ENCODE measurements around the gene GPBAR1. TPM values are rescaled to one million over a fixed set of nuclear protein-coding genes. Genes with fewer than 3 reads are reported as not detected.
"Not testable (repeated sequence)": the region's sequence is repeated elsewhere in the genome, so short reads cannot be mapped to it uniquely, and the experiment has no call there.

GPBAR1 gene
- total RNA-seq, 1 donor from 2014 or later: 0.68 TPM

DNA sequence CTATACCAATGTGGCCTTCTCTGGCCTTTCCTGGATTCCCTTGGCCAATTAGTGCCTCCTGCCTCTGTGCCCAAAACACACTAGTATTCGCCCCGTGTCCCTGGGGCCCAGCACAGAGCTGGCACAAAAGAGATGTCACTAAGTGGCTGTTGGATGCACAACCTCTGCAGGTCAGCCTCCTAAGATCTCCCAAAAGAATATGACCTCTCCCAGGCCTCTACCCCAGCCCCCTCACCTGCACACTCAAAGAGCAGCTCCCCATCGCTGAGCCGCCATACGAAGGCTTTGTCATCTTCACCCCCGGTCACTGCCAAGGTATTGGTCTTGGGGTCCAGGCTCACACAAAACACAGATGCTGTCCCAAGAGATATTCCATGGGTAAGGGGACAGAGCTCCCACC is 6.4 kb downstream of the GPBAR1 start:
- Mint-ChIP-seq H3K4me1 (peaks cover 41% of the 10 kb centered on the region), H3K27me3 (peaks cover 2% of the 10 kb centered on the region), H3K36me3 (ENCODE audit: low read depth) (peaks cover 37% of the 10 kb centered on the region), H3K27ac (no peak overlapping the region), H3K9me3 (no peaks in the 10 kb centered on the region), H3K4me3 (peak overlapping the region; percentile 57)
- intact Hi-C loops (cut with micrococcal nuclease): no loop called here
- DNase-seq: no peak

DNA sequence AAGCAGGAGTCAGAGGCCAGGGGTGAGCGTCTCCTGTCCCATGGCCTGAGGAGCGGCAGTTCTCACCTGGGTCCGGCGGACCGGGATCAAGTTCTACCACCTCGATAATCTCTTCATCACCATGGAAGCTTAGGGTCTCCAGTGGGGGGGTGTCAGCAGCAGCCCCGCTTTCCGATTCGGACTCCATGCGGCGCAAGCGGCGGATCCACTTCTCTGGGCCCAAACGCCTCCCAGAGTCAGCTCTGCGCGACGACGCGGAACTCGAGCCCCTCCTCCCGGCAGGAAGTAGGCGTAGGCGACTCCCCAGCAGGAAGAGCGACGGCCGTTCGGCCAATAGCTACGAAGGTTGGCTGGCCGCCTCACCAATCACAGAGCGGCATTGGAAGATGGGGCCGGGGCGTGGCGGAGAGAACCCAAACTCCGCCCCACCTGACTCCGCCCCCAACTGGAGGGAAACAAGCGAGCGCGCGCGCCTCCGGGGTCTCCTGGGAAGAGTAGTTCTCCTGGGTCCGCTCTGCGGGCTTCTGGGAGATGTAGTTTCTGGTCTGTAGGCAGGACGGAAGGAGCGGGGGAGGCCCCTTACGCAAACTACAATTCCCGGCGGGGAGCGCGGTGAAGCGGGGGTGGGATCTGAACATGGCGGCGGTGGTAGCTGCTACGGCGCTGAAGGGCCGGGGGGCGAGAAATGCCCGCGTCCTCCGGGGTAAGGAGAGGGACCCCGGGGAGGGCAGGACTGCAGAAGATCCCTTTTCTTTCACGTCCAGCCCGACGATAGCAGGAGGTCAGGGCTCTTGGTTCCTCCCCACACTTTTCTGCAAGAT is 9.3 kb downstream of the GPBAR1 start, which contains the start of the genes AAMP and PNKD:
Gene AAMP, minus strand, starts transcription at position 238 of the 821 bp plus-strand sequence. Its CDS starts 51 bp downstream, at position 187.
Gene PNKD, plus strand, starts transcription at position 620 of the 821 bp plus-strand sequence. Its CDS starts 17 bp downstream, at position 637.
- Mint-ChIP-seq H3K27ac (peak within 1 kb of the TSS; percentile 96), H3K36me3 (ENCODE audit: low read depth) (peaks cover 52% of the 10 kb centered on the region), H3K4me3 (peak within 1 kb of the TSS; percentile 99), H3K4me1 (peaks cover 39% of the 10 kb centered on the region), H3K27me3 (peaks cover 2% of the 10 kb centered on the region), H3K9me3 (no peaks in the 10 kb centered on the region)
- peak; percentile 100 for DNase-seq
- intact Hi-C loops (cut with micrococcal nuclease): loop anchor here (1.0 to 10.0 kb wide), 10 partner anchors 16 to 1855 kb away; partner anchors contain the start of genes ARPC2, CHPF, CNOT9 and SMARCAL1

DNA sequence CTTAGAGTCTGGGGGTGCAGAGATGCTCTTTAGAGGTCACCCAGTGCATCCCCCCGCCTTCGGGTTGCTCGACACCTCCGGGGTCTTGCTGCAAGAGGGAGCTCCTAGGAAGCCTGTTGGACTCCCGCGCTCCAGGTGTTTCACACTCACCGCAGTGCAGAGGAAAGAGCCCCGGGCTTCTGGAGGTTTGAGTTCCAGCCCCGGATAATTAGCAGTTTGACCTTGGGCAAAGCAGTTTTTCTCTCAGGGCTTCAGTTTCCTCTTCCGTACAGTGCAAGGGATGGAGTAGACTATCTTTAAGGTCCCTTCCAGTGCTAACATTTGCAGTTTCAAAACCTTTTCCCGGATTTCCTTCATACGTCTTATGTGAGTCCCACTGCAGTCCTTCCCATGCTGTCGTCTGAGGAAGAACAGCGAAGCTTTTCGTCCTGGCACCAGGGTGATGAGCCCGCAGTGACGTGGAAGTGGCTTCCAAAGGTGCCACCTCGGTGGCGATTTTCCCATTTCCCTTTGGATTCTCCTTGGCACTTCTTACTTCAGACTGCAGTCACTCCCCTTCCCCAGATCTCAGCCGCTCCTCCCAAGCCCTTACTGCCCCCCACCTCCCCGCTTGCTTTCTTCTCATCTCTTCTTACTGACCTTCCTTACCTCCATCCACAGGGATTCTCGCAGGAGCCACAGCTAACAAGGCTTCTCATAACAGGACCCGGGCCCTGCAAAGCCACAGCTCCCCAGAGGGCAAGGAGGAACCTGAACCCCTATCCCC is 10.1 kb downstream of the GPBAR1 start:
- intact Hi-C loops (cut with micrococcal nuclease): loop anchor here (1.0 to 10.0 kb wide), 10 partner anchors 15 to 1856 kb away; partner anchors contain the start of genes ARPC2, CHPF, CNOT9 and SMARCAL1
- peaks cover 37% of the 10 kb centered on the region for H3K4me1 Mint-ChIP-seq
- DNase-seq: no peak

DNA sequence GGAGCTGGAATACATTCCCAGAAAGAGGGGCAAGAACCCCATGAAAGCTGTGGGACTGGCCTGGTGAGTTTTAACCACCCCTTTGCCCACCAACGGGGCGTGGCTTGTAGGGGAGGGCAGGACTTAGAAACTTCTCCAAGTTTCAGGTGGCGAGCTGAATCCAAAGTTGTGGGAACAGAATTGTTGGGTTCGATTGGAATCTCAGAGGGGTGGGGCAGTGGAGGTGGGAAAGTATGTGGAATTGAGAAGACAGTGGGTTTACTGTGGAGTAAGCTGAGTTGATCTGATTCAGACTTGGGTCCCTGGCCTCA is 10.6 kb downstream of the GPBAR1 start:
- peaks cover 52% of the 10 kb centered on the region for H3K36me3 Mint-ChIP-seq (ENCODE audit: low read depth)
- H3K9me3 Mint-ChIP-seq: no peaks in the 10 kb centered on the region
- peaks cover 2% of the 10 kb centered on the region for H3K27me3 Mint-ChIP-seq
- peak overlapping the region; percentile 96 for H3K27ac Mint-ChIP-seq
- DNase-seq: no peak
- intact Hi-C loops (cut with micrococcal nuclease): loop anchor here (5.0 to 10.0 kb wide), 2 partner anchors 1271 to 1857 kb away; partner anchors contain the start of genes CHPF, SMARCAL1 and TMEM198
- peaks cover 35% of the 10 kb centered on the region for H3K4me1 Mint-ChIP-seq
- peak overlapping the region; percentile 99 for H3K4me3 Mint-ChIP-seq

More for the DNA sequence above, 10.1 kb downstream of the GPBAR1 start:
- H3K4me3 Mint-ChIP-seq: peak overlapping the region; percentile 99
- H3K36me3 Mint-ChIP-seq (ENCODE audit: low read depth): peaks cover 53% of the 10 kb centered on the region
- no peaks in the 10 kb centered on the region for H3K9me3 Mint-ChIP-seq
- H3K27ac Mint-ChIP-seq: peak overlapping the region; percentile 96
- H3K27me3 Mint-ChIP-seq: peaks cover 2% of the 10 kb centered on the region

DNA sequence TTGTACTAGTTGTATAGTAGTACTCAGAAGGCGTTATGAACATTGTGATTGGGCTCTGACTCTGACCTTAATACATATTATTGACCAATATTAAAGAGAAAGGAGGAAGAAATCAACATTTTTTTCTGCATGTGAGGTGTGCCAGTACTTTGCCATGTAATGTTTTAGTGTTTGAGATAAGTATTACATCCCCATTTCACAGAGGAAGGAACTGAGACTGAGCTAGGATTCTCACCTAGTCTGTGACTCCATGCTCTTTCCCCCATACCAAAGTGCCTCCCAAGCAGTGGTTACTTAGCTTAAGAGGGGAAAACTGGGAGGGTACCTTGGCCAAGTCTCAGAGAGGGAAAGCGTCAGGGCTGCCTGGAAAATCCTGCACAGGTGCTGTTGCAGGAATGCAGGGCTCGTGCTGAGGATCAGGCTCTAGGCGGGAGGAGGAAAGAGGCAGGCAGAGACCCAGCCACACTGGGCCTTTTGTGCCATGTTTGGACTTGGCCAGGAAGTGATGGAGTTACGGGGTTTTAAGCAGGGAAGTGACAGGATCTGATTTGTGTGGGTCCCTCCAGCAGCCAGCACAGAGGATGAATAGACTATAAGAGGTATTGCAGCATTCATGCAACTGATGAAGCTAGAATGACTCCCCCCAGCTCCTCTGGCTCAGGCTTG is 11.2 kb downstream of the GPBAR1 start:
- Mint-ChIP-seq H3K9me3 (no peaks in the 10 kb centered on the region), H3K27me3 (peaks cover 2% of the 10 kb centered on the region), H3K36me3 (ENCODE audit: low read depth) (peaks cover 53% of the 10 kb centered on the region), H3K27ac (peak overlapping the region; percentile 29), H3K4me1 (peaks cover 33% of the 10 kb centered on the region), H3K4me3 (peak overlapping the region; percentile 99)
- no peak for DNase-seq
- intact Hi-C loops (cut with micrococcal nuclease): loop anchor here (2.0 to 10.0 kb wide), 3 partner anchors 85 to 1857 kb away; partner anchors contain the start of genes CATIP, CHPF, SMARCAL1 and TMEM198

DNA sequence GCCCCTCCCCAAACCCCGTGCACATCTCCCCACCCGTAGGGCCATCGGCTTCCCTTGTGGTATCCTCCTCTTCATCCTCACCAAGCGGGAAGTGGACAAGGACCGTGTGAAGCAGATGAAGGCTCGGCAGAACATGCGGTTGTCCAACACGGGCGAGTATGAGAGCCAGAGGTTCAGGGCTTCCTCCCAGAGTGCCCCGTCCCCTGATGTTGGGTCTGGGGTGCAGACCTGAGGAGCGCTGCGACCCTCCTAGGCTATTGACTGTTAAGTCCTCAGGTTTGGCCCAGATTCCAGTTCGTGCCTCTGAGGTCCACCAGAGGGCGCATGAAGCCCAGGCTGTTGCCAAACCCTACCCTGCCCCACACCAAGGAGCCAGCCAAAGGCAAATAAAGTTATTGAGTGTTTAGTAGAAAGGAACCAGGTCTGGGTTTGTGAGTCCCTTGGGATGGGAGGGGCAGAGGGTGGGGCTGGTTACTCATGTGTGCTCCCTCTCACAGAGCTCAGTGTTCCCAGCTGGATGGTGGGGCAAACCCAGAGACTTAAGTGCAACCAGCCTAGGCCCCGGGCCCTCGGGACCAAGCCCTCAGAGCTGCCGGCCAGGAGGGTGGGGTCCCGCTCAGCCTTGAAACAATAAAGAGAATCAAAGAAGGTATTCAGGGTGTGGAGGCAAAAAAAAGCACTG is 11.9 kb downstream of the GPBAR1 start:
- Mint-ChIP-seq H3K36me3 (ENCODE audit: low read depth) (peaks cover 53% of the 10 kb centered on the region), H3K27ac (peak overlapping the region; percentile 29), H3K4me3 (peak overlapping the region; percentile 28), H3K9me3 (no peaks in the 10 kb centered on the region), H3K4me1 (peaks cover 29% of the 10 kb centered on the region), H3K27me3 (peaks cover 2% of the 10 kb centered on the region)
- intact Hi-C loops (cut with micrococcal nuclease): loop anchor here (2.0 to 10.0 kb wide), 3 partner anchors 84 to 1858 kb away; partner anchors contain the start of genes CATIP, CHPF, SMARCAL1 and TMEM198
- DNase-seq: peak; percentile 94

DNA sequence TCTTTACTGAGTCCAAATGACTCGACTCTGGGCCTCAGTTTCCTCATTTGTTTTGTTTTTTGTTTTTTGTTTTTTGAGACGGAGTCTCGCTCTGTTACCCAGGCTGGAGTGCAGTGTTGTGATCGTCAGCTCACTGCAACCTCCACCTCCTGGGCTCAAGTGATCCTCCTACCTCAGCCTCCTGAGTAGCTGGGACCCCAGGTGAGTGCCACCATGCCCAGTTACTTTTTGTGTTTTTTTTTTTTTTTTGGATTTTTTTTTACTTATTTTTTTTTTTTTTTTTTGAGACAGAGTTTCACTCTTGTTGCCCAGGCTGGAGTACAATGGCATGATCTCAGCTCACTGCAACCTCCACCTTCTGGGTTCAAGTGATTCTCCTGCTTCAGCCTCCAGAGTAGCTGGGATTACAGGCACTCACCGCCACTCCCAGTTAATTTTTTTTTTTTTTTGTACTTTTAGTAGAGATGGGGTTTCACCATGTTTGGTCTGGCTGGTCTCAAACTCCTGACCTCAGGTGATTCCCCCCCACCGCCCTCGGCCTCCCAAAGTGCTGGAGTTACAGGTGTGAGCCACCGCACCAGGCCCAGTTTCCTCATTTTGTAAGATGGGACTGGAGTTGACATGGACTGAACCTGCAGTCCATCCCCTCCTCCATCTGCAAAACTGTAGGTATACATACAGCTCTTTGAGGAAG is 12.5 kb downstream of the GPBAR1 start:
- not testable (repeated sequence) for H3K9me3 Mint-ChIP-seq

DNA sequence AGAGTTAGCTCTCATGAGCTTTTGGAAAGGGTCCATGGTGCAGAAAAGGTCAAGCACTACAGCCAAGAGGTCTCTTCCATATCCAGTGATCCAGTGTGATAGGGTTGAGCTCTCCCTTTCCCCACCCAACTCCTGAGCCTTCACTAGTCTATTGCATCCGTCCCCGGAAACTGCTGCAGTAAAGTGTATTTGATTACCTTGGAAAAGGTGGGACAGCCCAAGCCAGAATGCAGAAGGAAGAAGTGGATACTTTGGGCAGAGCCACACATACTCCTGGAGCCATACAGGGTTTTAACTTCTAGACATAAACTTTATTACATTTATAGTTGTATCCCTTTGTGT is 13.1 kb downstream of the GPBAR1 start:
- Mint-ChIP-seq H3K36me3 (ENCODE audit: low read depth) (peaks cover 58% of the 10 kb centered on the region), H3K4me1 (peaks cover 29% of the 10 kb centered on the region), H3K27me3 (peaks cover 2% of the 10 kb centered on the region), H3K27ac (no peak overlapping the region), H3K4me3 (no peak overlapping the region), H3K9me3 (no peaks in the 10 kb centered on the region)
- no peak for DNase-seq
- intact Hi-C loops (cut with micrococcal nuclease): loop anchor here (2.0 to 10.0 kb wide), 3 partner anchors 83 to 1859 kb away; partner anchors contain the start of genes CATIP, CHPF, SMARCAL1 and TMEM198

More for the DNA sequence above, 12.5 kb downstream of the GPBAR1 start:
- intact Hi-C loops (cut with micrococcal nuclease): loop anchor here (2.0 to 10.0 kb wide), 3 partner anchors 83 to 1859 kb away; partner anchors contain the start of genes CATIP, CHPF, SMARCAL1 and TMEM198
- DNase-seq, H3K27ac Mint-ChIP-seq, H3K4me3 Mint-ChIP-seq, H3K27me3 Mint-ChIP-seq: not testable (repeated sequence)
- Mint-ChIP-seq H3K36me3 (ENCODE audit: low read depth) (peaks cover 55% of the 10 kb centered on the region), H3K4me1 (peaks cover 29% of the 10 kb centered on the region)

DNA sequence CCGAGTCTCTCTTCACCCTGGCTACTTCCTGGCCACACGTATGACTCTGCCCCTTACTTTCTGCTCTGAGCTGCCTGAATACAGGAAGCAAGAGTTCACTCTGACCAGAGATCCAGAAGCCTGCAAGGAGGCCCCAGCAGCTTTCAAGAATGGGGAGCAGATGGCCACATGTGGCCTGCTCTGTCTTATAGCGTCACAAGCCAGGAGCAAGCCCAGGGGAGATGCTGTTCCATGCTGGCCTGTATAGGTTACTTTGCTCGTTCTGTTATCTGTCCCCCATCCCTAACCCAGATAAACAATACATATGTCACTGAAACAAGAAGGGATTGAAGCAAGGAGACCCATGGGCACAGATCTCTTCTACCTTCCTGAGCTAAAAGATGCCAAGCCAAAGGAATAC is 13.8 kb downstream of the GPBAR1 start:
- H3K27ac Mint-ChIP-seq: no peak overlapping the region
- H3K27me3 Mint-ChIP-seq: peaks cover 2% of the 10 kb centered on the region
- peaks cover 25% of the 10 kb centered on the region for H3K4me1 Mint-ChIP-seq
- no peaks in the 10 kb centered on the region for H3K9me3 Mint-ChIP-seq
- intact Hi-C loops (cut with micrococcal nuclease): loop anchor here (5.0 to 10.0 kb wide), 2 partner anchors 1268 to 1860 kb away; partner anchors contain the start of genes CHPF, SMARCAL1 and TMEM198
- H3K4me3 Mint-ChIP-seq: no peak overlapping the region
- no peak for DNase-seq
- peaks cover 58% of the 10 kb centered on the region for H3K36me3 Mint-ChIP-seq (ENCODE audit: low read depth)

DNA sequence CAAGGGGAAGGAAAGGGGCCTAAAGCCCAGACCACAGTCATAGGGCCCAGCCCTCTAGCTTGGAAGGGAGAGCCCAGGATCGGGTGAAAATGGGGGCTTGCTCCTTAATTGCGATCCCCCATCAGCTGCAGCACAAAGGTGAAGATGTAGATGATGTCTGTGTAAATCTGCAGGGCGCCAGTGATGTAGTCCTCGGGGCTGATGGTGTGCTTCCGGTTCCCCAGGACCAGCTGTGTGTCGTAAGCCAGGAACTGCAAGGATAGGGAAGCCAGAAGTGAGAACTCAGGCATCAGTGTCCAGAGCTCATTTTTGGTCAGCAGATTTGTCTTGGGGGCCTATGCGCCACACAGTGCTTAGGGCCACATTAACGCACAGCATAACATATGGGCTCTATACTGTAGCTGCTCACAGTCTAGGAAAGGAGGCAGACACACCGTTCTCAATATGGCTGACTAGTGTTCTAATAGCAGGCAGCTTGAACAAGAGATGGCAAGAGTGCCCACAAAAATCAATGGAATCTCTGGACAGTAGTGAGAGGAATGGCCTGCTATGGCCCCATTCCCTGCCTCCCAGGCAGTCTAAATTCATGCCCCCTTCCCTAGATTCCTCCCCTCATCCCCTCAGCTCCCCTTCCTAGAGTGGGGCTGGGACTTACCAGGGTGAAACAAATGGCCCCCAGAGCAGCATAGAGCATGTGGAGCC is 14.7 kb downstream of the GPBAR1 start:
- no peak for DNase-seq
- H3K4me3 Mint-ChIP-seq: no peak overlapping the region
- H3K27ac Mint-ChIP-seq: peak overlapping the region; percentile 5
- intact Hi-C loops (cut with micrococcal nuclease): loop anchor here (10.0 kb wide), 1 partner anchor 1861 kb away; the partner anchor contains the start of gene SMARCAL1
- H3K4me1 Mint-ChIP-seq: peaks cover 23% of the 10 kb centered on the region
- no peaks in the 10 kb centered on the region for H3K9me3 Mint-ChIP-seq
- H3K36me3 Mint-ChIP-seq (ENCODE audit: low read depth): peaks cover 60% of the 10 kb centered on the region
- no peaks in the 10 kb centered on the region for H3K27me3 Mint-ChIP-seq

DNA sequence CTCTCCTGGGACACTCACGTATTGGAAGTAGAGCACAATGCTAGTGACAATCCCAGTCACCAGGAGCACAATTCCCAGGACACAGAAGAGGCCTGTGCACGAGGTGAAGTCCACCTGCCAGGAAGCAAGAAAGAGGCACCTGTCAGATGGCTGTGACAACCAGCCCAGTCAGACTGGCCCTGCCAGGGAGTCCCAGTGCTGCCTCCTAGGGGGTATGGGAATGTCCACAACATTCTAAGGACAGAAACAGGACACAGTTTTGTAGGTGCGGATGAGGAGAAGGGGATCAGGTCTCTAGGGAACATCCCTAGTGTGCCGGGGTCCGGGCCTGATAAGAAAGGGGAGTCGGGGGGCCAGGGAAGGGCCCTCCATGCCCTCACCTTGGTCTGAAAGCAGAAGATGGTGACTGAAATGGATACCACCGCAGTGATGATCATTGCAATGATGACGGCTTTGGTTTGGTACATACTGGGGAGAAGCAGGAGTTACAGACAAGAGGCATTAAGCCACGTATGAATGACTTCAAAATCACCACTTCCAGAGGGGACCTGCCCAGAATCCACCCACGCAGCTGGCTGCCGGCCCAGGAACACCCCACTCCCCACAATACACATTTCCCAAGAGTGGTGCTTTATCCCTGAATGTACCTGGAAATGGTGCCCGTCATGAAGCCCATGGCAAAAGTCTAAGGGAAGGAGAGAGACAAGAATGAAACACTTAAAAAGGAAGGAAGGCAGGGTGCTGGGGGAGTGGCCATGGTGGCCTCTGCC is 16.4 kb downstream of the GPBAR1 start:
- H3K4me1 Mint-ChIP-seq: peaks cover 11% of the 10 kb centered on the region
- intact Hi-C loops (cut with micrococcal nuclease): loop anchor here (10.0 kb wide), 1 partner anchor 1862 kb away; the partner anchor contains the start of gene SMARCAL1

More for the DNA sequence above, 16.4 kb downstream of the GPBAR1 start:
- Mint-ChIP-seq H3K27ac (no peak overlapping the region), H3K36me3 (ENCODE audit: low read depth) (peaks cover 61% of the 10 kb centered on the region), H3K4me3 (no peak overlapping the region), H3K9me3 (no peaks in the 10 kb centered on the region), H3K27me3 (no peaks in the 10 kb centered on the region)
- no peak for DNase-seq

Data from activated CD4-positive, alpha-beta T cell treated with anti-CD3 and anti-CD28 coated beads, Interleukin-2, amount 10 ng/mL, durations not matched to agents 24 days and 14 days (primary cell).